Central memory CD4-positive, alpha-beta T cell (primary cell): ENCODE results near the gene ZNF609.

Experiments used
- DNase-seq: peaks from one replicate; pipeline ENCODE4 v3.0.0; 2022

ZNF609 gene

DNA sequence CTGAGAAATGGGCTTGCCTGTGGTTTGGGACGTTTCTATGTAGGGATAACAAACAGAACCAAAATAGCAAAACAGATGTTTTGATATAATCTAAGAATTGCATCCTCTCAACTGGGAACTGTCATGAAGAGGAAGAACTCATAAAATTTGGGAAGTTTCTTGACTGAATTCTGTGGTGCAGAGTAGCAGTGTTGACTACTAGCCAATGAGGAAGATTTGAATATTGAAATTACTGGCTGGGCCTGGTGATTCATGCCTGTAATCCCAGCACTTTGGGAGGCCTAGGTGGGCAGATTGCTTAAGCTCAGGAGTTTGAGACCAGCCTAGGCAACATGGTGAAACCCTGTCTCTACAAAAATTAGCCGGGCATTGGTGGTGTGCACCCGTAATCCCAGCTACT lies 42.2 kb downstream of the ZNF609 start:
- DNase-seq, result no peak

DNA sequence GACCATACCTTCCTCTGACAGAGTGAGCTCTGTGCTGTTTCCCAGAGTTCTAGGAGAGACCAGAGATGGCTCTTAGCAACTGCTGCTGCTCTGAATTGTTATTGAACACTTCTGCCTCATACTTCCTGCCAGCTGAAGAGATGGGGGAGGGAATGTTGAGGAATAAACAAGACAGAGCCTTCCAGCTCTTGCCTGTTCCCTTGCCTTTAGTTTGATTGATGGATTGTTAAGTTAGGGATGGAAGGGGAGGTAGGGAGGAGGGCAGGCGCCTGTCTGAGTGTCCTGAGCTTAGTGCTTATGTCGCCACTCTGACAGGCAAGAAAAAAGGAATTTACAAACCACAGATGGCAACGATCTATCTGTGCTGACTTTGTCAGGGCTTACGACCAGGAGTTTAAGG lies 42.8 kb downstream of the ZNF609 start:
- DNase-seq, result peak; percentile 1

DNA sequence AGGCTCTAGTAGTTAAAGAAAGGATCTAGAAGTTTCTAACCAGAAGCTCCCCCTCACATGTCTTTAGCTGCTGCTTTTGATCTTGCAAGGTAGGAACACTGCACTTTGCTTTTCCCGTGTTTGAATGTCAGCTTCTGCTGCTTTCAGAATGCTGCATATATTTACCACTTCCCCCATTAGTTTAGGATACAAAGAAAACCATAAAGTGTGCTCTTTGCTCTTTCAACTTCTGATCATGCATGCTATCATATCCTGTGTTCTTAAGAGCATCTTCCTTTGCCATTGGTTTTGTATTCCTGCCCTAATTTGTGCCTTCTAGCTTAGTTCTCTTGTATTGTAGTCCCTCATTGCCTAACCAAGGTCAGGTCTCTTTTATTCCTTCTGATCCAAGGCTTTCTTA lies 43.3 kb downstream of the ZNF609 start:
- DNase-seq, result peak; percentile 37

DNA sequence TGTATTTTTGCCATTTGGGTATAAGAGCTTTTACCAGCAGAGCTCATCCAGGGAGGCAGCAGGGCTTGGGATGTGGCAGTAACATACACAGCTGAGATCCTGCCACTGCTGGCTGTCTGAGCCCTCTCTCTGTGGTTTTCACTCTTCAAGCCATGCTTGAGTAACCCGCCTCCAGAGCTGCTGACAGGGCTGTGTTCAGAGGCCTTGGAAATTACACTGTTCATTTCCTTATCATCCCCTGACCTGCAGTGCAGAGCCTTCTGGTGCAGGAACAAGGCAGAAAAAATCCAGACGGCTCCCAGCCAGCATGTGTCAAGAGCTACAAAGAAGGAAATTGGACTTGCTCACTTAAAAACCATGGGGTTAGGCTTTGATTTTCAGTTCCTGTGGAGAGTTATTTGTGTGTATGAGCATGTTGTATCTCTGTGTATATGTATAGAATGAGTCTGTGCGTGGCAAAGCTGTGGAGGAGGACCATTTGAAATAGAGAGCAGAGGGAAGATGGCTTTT lies 47.0 kb downstream of the ZNF609 start:
- DNase-seq, result peak; percentile 2

DNA sequence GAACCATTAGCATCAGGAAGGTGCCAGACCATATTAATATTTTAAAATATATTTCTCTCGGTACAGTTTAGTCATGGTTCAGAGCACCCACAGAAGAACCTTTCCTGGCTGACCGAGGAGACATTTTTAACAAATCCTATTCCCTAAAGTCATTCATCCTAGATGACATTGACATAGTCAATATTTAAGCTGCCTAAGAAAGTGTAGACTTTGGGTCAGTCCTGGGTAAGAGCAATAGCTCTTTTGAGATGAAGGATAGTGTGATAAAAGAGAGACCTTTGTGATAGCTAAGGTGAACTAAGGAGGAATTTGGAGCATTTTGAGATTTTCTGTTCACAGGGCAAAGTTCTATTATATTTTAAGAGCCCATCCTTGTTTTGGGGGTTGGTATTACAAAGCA lies 47.5 kb downstream of the ZNF609 start:
- no peak for DNase-seq

DNA sequence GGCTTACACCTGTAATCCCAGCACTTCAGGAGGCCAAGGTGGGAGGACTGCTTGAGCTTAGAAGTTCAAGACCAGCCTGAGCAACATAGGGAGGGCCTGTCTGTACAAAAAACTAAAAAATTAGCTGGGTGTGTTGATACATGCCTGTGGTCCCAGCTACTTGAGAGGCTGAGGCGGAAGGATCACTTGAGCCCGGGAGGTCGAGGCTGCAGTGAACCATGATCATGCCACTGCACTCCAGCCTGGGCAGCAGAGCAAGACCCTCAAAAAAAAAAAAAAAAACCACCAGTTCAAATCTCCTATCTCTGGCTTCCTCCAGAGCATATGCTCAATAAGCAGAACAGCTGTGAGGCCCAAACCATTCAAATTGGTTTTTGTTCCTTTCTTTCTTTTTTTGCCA lies 53.4 kb downstream of the ZNF609 start:
- no peak for DNase-seq

DNA sequence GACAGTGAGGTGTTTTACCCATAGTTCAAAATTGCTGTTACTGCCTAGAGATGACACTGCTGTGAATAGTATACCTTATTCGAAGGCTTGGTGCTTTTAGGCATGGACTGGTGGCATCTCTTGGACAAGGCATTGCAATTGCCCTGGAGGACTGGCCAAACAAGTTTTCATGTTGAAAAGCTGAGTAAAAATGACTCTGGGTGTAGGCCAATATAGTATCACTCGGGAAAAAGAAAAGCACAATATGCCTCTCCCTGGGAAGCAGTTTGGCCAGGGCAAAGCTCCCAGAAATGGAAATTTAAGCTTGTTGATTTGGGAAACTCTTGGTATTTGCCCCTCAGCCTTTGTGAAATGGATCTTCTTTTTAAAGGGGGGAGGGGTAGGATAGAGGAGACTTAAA lies 54.8 kb downstream of the ZNF609 start:
- no peak for DNase-seq

DNA sequence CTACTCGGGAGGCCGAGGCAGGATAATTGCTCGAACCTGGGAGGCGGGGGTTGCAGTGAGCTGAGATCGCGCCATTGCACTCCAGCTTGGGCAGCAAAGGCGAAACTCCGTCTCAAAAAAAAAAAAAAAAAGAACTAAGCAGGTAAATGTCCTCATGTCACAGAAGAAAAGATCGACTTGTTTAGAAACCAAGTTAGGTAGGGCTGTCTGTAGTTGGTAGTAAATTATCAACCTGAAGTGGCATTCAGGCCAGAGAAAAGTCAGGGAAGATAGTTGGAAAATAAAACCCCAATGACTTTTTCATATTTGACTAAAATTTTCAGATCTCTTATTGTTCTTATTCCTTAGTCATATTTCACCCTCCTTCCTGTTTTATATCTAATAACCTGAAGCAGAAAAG lies 55.4 kb downstream of the ZNF609 start:
- DNase-seq, result no peak

DNA sequence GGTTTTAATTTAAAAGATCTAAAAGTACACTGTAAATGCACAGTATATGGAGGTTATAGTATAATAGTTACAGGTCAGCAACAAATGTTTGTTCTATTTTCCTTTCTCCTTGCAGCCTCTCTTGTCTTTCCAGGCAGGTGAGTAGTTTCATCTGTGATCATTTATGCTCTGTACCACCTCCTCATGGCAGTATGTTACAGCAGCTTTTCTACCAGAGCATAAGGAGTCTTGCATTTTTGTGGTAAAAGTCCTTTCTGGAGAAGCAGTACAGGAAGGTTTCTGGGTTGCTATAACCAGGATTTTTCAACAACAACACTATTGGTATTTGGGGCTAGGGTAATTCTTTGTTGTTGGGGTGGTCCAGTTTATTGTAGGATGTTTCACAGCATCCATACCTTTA lies 59.5 kb downstream of the ZNF609 start:
- no peak for DNase-seq

DNA sequence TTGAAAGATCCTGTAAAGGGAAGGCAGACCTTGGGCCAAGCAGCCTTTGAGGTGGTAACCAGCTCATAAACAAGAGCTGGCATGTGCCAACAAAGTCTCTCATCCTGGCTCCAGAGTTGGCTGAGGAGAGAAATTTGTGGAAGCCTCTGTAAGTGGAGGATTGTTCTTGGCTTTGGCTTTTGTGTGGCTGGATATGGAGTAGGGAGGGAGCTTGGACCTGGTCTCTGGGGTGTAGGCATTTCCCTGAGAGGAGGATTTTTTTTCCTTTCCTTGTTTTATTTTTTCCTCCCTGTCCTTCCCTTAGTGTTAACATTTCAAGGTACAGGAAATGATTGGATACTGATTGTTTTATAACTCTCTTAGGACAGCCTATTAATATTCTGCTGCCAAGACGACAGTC lies 60.8 kb downstream of the ZNF609 start:
- no peak for DNase-seq

DNA sequence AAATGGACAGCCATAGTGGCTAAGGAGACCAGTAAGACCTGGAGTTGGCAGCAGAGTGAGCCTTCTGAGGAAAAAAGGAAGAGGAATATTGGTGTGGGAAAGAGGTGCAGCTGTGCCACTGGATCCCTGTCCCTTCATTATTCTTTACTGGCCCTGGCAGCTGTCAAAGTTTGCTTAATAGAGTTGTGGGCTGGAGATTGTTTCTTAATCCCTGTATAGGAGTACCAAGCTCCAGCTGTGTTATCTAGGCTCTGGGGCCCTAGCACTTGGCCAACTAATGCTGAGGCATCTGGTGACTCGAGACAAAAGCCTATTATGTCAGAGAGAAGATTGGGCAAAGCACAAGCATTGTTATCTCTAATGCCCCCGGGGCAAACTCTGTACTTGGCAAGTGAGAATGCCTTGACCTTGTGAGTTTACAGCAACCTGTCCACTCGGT lies 61.4 kb downstream of the ZNF609 start:
- DNase-seq, result no peak

DNA sequence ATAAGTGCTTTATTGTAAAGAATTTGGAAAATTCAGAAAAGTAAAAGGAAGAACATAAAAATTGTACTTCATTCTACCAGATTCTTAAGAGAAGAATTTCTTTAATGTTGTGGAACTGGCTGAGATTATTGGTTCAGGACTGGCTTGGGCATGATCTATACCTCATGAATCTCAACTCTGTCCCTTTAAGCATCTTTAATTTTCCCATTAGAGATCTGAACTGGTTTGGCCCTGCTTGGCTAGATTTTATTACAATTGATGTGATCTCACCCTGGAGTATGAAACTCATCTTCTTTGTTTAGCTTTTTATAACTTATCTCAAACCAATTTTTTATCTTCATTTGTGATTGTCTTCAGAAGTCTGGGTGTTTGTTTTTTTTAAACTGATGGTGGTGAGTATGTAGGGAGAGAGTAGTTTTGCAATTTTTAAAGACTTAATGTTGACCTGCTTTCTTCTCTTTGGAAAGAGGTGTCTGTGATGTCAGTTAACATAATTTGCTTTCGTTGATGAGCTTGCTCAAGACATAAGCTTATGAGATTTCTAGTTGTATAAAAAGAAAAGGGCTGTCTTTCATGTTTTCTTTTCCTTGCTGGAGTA lies 61.9 kb downstream of the ZNF609 start:
- DNase-seq, result no peak

DNA sequence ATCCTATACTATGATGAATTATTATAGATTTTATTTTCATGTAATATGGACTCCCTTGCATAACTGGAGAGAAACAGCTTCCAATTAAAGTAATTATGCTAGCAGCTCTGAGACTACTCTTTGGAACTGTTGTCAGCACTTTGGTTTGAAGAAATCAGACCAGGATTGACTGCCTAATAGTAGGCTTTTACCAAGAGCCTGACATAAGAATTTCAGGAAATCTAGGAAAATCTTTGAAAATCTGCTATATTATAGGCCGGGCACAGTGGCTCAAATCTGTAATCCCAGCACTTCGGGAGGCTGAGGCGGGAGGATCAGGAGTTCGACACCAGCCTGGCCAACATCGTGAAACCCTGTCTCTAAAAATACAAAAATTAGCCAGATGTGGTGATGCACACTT lies 62.9 kb downstream of the ZNF609 start:
- no peak for DNase-seq

DNA sequence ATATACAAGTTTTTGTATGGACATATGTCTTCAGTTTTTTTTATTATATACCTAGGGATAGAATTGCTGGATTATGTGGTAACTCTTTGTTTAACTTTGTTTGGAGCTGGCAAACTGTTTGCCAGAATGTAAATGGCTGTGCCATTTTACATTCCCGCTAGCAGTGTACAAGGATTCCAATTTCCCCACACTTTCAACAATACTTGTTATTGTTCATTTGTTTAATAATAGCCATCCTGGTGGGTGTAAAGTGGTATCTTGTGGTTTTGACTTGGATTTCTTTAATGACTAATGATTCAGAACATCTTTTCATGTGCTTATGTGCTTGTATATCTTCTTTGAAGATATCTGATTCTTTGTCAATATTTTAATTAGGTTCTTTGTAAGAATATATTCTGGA lies 64.4 kb downstream of the ZNF609 start:
- DNase-seq, result no peak

DNA sequence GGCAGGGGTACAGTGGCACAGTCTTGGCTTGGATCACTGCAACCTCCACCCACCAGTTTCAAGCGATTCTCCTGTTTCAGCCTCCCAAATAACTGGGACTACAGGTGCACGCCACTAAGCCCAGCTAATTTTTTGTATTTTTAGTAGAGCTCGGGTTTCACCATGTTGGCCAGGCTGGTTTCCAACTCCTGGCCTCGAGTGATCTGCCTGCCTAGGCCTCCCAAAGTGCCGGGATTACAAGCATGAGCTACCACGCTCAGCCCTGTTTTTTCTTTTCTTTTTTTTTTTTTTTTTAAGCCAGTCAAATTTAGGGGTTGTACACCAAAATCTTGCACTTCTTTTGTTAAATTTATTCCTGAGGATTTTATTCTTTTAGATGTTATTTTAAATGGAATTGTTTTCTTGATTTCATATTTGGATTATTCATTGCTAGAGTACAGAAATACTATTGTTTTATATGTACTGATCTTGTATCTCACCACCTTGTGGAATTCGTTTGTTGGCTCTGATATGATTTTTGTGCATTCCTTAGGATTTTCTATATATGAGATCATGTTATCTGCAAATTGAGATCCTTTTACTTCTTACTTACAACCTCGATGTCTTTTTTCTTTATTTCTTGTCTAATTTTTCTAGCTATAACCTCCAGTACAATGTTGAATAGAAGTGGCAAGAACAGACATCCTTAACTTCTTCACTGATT lies 65.6 kb downstream of the ZNF609 start:
- no peak for DNase-seq

DNA sequence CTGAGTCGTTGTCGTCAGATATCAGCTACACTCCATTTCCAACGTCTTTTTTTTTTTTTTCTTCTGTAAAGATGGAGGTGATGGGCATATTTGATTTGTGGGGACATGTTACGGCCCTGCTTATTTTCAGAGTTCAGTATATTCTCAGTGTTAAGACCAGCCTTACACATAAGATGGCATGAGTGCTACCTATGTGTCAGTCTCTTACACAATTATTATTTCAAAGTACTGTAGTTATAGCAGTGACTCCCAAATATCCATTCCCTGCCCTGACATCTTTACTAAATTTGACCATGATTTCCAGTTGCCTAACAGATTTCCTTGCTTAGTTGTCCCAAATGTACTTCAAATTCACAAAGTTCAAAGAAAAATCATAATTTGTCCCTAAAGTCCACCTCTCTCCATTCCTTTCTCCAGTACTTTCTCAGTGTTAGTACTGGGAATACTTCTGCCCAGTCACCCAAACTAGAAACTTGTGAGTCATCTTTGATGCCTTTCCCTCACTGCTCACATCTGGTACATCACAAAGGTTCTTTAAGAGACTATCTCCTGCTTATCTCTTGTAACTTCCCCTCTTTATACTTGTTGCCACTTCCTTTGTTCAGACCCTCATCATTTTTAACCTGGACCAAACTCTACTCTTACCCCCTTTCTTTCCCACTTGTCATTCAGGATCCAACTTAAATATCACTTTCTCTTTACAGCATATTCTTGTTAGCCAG lies 67.0 kb downstream of the ZNF609 start:
- no peak for DNase-seq

DNA sequence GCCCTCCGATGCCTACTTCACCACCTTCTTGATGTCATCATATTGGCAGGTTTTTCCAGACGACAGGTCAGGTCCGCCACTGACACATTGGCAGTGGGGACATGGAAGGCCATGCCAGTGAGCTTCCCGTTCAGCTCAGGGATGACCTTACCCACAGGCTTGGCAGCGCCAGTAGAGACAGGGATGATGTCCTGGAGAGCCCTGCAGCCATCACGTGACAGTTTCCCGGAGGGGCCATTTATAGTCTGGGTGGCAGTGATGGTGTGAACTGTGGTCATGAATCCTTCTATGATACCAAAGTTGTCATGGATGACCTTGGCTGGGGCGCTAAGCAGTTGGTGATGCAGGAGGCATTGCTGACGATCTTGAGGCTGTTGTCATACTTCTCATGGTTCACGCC lies 68.5 kb downstream of the ZNF609 start:
- no peak for DNase-seq

DNA sequence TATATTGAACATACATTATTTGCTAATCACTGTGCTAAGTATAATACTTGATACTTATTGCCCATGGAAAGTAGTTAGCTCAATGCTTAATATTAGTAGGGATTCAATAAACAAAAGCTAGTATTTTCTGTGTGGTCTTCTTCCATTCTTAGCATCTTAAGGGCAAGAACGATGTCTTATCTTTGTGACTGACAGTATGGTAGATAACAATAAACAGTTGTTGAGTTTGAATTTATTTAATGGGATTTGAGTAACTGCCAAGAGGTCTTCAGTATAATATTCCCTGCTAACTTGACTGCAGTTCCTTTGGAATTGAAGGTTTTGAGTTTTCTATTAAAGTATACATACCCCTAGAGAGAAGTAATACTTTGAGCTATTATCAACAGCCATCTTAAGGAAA lies 70.1 kb downstream of the ZNF609 start:
- DNase-seq, result no peak

DNA sequence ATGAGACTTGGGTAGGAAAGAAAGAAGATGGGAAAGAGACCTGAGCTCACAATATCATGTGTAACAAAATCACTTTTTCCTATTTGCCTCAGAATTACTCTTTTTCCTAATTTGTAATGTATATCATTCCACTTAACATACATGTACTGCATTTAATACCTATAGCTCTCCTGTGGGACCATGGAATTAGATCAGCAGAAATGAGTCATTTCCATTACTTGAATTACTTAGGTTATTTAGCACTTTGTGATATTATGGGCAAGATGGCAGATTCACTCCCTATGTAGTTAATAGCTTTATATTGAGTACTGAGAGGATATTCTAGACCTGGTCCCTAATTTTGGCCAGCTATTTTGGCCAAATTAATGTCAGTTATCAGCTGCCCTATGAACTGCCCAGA lies 70.5 kb downstream of the ZNF609 start:
- no peak for DNase-seq

DNA sequence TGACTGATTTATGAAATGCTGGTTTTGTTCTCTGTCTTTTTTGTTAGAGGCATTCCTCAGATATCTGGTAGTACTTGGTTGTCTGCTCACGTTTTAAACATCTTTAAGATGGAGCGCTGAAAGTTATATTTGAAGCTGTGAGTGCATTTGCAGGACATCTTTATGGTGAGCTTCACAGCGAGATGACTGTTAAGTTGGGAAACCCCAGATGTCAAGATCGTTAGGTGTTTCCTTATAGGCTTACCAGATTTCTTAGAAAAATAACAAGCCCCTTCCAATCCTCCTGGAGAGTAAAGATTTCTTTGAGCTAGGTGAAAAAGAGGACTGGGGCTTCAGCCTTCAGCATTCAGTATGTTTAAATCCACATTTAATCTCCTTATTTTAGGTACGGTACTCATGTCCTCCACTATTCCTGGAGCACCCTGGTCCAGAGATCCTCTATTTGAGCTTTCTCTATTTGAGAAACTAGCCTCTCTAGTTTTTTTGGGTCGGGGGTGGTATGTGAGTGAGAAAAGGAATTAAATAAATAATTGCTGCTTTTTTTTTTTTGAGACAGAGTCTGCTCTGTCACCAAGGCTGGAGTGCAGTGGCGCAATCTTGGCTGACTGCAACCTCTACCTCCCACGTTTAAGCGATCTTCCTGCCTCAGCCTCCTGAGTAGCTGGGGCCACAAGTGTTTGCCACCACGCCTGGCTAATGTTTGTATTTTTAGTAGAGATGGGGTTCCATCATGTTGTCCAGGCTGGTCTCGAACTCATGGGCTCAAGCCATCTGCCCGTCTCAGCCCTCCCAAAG lies 72.3 kb downstream of the ZNF609 start:
- DNase-seq, result no peak

DNA sequence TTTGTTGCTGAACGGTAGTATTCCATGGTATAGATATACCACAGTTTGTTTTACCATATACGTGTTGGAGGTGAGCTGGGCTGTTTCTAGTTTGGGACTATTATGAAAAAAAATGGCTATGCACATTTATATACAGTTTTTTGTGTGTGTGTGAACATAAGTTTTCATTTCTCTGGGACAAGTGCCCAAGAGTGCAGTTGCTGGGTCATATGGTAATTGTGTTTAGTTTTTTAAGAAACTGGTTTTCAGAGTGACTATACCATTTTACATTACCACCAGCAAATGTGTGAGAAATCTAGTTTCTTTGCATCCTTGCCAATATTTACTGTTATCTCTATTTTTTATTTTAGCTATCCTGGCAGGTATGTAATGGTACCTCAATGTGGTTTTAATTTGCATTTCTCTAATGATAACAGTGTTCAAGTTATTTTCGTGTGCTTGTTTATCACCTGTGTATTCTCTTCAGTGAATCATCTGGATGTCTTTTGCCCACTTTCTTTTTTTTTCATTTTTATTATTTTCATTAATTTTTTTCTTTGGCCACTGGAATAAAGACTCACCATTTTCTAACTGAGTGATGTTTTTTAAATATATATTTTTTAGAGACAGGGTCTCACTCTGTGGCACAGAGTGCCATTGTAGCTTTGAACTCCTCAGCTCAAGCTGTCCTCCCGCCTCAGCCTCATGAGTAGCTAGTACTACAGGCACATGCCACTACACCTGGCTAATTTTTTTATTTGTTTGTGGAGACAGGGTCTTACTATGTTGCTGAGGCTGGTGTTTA lies 75.3 kb downstream of the ZNF609 start:
- DNase-seq, result no peak

DNA sequence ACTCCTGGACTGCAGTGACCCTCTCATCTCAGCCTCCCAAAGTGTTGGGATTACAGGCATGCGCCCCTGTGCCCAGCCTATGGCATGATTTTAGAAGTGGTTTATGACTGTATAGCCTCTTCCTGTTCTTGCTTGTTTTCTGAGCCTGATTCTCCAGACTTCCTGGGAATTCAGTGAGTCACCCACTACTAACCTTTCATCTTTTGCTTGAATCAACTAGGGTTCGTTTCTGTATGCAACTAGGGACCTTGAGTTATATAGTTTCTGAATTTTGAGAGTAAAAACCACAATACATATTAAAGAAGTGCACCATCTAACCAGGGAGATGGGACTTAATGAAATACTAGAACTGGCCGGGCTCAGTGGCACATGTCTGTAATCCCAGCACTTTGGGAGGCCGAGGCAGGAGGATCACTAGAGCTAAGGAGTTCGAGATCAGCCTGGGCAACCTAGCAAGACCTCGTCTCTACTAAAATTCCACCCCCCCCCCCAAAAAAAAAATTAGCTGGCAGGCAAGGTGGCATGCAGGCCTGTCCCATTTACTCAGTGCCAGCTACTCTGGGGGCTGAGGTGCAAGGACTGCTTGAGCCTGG lies 76.0 kb downstream of the ZNF609 start:
- no peak for DNase-seq
